HepG2 (cell line): ENCODE results near the gene ULBP1. TPM values are rescaled to one million over a fixed set of nuclear protein-coding genes. Genes with fewer than 3 reads are reported as not detected.

ENCODE experiments used
- ATAC-seq: fragments of 200-7000 bp; cut with Tn5 transposase; 3 replicates; pipeline ENCODE4 v1.9.1; 2020; ENCODE audit warnings: mild to moderate bottlenecking, moderate library complexity
- BruUV-seq: library from RNA; stranded (reverse); fragments of 400-500 nt; replicated peaks from 2 replicates; lab custom pipeline; 2021; lab: Mats Ljungman, UMichigan
- CTCF ChIA-PET: fragments of 300-600 bp; formaldehyde crosslinking; extraction: SDS; loops from one replicate; lab custom pipeline; 2021; ENCODE audit warnings: low total read pairs, inconsistent platforms, low intra/inter-chr PET ratio; lab: Yijun Ruan, JAX
- POLR2A ChIA-PET: fragments of 350-600 bp; sonication (Branson Sonifier 250); formaldehyde crosslinking; loops from one replicate; lab custom pipeline; 2020; ENCODE audit warnings: antibody characterized with exemption, inconsistent platforms; lab: Yijun Ruan, JAX
- DNase-seq: peaks from one replicate; pipeline ENCODE4 v3.0.0-alpha.2; 2015; ENCODE audit warnings: low spot score
- FAIRE-seq: peaks from 3 replicates; lab custom pipeline; 2011; peaks lifted over from hg19 to GRCh38; lab: Jason Lieb, UNC
- H2AFZ ChIP-seq: one replicate; pipeline ENCODE4 v1.6.1; 2011; ENCODE audit warnings: low read length, inconsistent platforms
- H3K27ac ChIP-seq: fragments of 300-600 bp; 3 replicates; pipeline ENCODE4 v1.8.0; 2011; ENCODE audit warnings: mixed run types, mild to moderate bottlenecking, mixed read lengths, low read length, inconsistent platforms; ENCODE audit not compliant: insufficient read depth; ENCODE audit errors: extremely low read length
- H3K27me3 ChIP-seq, 2 experiments: fragments of 200-600 bp in 1 of 2; 2 replicates in 1 of 2; 3 replicates in 1 of 2; pipeline versions ENCODE4 v1.6.0 to v1.8.0; 2011; ENCODE audit warnings: low read length in 2 of 2, mild to moderate bottlenecking in 2 of 2, moderate library complexity in 2 of 2, inconsistent platforms in 1 of 2; ENCODE audit not compliant: insufficient read depth in 2 of 2, control insufficient read depth in 1 of 2
- H3K36me3 ChIP-seq, 2 experiments: fragments of 200-600 bp in 1 of 2; replicated peaks in 1 of 2; 2 replicates in 1 of 2; 3 replicates in 1 of 2; pipeline versions ENCODE4 v1.5.1 to v1.8.0; 2011; ENCODE audit warnings: low read length in 2 of 2, inconsistent platforms in 1 of 2; ENCODE audit not compliant: insufficient read depth in 2 of 2, control insufficient read depth in 1 of 2
- H3K4me1 ChIP-seq: 2 replicates; pipeline ENCODE4 v1.5.1; 2012; ENCODE audit warnings: low read length, inconsistent platforms; ENCODE audit not compliant: insufficient read depth
- H3K4me2 ChIP-seq: 2 replicates; pipeline ENCODE4 v1.6.0; 2011; ENCODE audit warnings: low read depth, low read length, inconsistent platforms
- H3K4me3 ChIP-seq, 3 experiments: fragments of 200-600 bp in 1 of 3; sonication (generic), shearing (Covaris generic) in 1 of 3; replicated peaks in 1 of 3; 2 replicates each; pipeline ENCODE4 v1.5.1; 2011 to 2016; ENCODE audit warnings: low read length in 3 of 3, inconsistent platforms in 2 of 3, low read depth in 2 of 3, mild to moderate bottlenecking in 2 of 3, control low read depth in 1 of 3, mixed read lengths in 1 of 3; ENCODE audit not compliant: insufficient read depth in 1 of 3
- H3K79me2 ChIP-seq: one replicate; pipeline ENCODE4 v1.6.1; 2011; ENCODE audit warnings: low read length, inconsistent platforms; ENCODE audit not compliant: insufficient read depth
- H3K9ac ChIP-seq: 2 replicates; pipeline ENCODE4 v1.6.0; 2011; ENCODE audit warnings: mild to moderate bottlenecking, low read depth, low read length, inconsistent platforms; ENCODE audit not compliant: insufficient read depth
- H3K9me3 ChIP-seq: 2 replicates; pipeline ENCODE4 v1.5.1; 2012; ENCODE audit warnings: mild to moderate bottlenecking, low read length
- H4K20me1 ChIP-seq: 2 replicates; pipeline ENCODE4 v1.6.0; 2011; ENCODE audit warnings: inconsistent platforms, mild to moderate bottlenecking, low read length, moderate library complexity; ENCODE audit not compliant: insufficient read depth
- ARID2 ChIP-seq: sonication (generic); formaldehyde crosslinking; IDR thresholded peaks from 2 replicates; pipeline ENCODE4 v1.8.1; 2022; ENCODE audit warnings: mild to moderate bottlenecking, missing genetic modification reagents, borderline replicate concordance
- KLF11 ChIP-seq: IDR thresholded peaks from 2 replicates; pipeline ENCODE4 v1.6.1; 2016; ENCODE audit warnings: missing compliant biosample characterization
- MAZ ChIP-seq, 2 experiments: sonication (generic) in 1 of 2; formaldehyde crosslinking in 1 of 2; IDR thresholded peaks; 2 replicates each; pipeline versions ENCODE4 v1.5.0 to v1.6.1; 2012 to 2020; ENCODE audit warnings: low read depth in 2 of 2, mild to moderate bottlenecking in 2 of 2, borderline replicate concordance in 1 of 2, improper control_type of control experiment in 1 of 2, low read length in 1 of 2, missing genetic modification reagents in 1 of 2, moderate library complexity in 1 of 2
- NFATC3 ChIP-seq: sonication (generic); formaldehyde crosslinking; IDR thresholded peaks from 2 replicates; pipeline ENCODE4 v1.5.1; 2020; ENCODE audit warnings: mild to moderate bottlenecking, missing genetic modification reagents
- PPARG ChIP-seq: conservative IDR thresholded peaks from 2 replicates; pipeline ENCODE4 v1.6.1; 2016; ENCODE audit warnings: missing biosample characterization, missing genetic modification reagents
- SOX5 ChIP-seq: IDR thresholded peaks from 2 replicates; pipeline ENCODE4 v1.6.1; 2016; ENCODE audit warnings: borderline replicate concordance
- ZNF296 ChIP-seq: sonication (generic); formaldehyde crosslinking; conservative IDR thresholded peaks from 2 replicates; pipeline ENCODE4 v1.5.0; 2020; ENCODE audit warnings: mild to moderate bottlenecking, missing genetic modification reagents
- ZNF556 ChIP-seq: sonication (generic); formaldehyde crosslinking; IDR thresholded peaks from 2 replicates; pipeline ENCODE4 v1.4.0; 2020; ENCODE audit warnings: mild to moderate bottlenecking, missing genetic modification reagents, borderline replicate concordance
- ZNF570 ChIP-seq: sonication (generic); formaldehyde crosslinking; IDR thresholded peaks from 2 replicates; pipeline ENCODE4 v1.4.0; 2020; ENCODE audit warnings: mild to moderate bottlenecking, missing genetic modification reagents, borderline replicate concordance
- ZNF784 ChIP-seq: sonication (generic); formaldehyde crosslinking; IDR thresholded peaks from 2 replicates; pipeline ENCODE4 v1.5.1; 2020; ENCODE audit warnings: missing genetic modification reagents, mild to moderate bottlenecking, borderline replicate concordance
- ZSCAN30 ChIP-seq: sonication (generic); formaldehyde crosslinking; IDR thresholded peaks from 2 replicates; pipeline ENCODE4 v1.5.0; 2020; ENCODE audit warnings: mild to moderate bottlenecking, missing genetic modification reagents
- WGBS: methylation state at CpG from one replicate; pipeline ENCODE4 v1.1.6; 2017; ENCODE audit warnings: low lambda C conversion rate; 5-methylcytosine and 5-hydroxymethylcytosine counted together
- in situ Hi-C: cut with HindIII; loops from 2 replicates; pipeline ENCODE4 v1.10.0; 2017; ENCODE audit warnings: low pct_unique_long_range_greater_than_20kb; ENCODE audit not compliant: extremely low pct_ligation_motif_present
- intact Hi-C: fragments of 100-400 bp; cut with micrococcal nuclease; formaldehyde crosslinking; loops from one replicate; pipeline ENCODE4 v1.10.0; 2022; ENCODE audit not compliant: unreplicated experiment
- polyA plus RNA-seq, 8 experiments: library from polyadenylated mRNA; depleted of rRNA in 3 of 8; stranded (reverse) in 7 of 8; unstranded in 1 of 8; fragments of >200 nt; fragmentation: Illumina TruSeq in 4 of 8; extraction: Trizol in 4 of 8; gene quantifications; 2 replicates each; pipeline versions ENCODE4 v1.2.1 to v1.2.3, GENCODE V29; 2011 to 2016; ENCODE audit warnings: low read depth in 4 of 8, missing spikeins in 1 of 8, mixed read lengths in 1 of 8; ENCODE audit not compliant: insufficient read depth in 1 of 8
- total RNA-seq, 5 experiments: library from RNA; depleted of rRNA; stranded (reverse); fragments of >200 nt; fragmentation: Illumina TruSeq; extraction: Trizol; gene quantifications; 2 replicates each; pipeline ENCODE4 v1.2.3, GENCODE V29; 2016; ENCODE audit warnings: low read depth in 1 of 5
- TF ChIP-seq, protein P1 (sequence below): sonication (generic); formaldehyde crosslinking; IDR thresholded peaks from 2 replicates; pipeline ENCODE4 v1.4.0; 2020; ENCODE audit warnings: low read depth, mild to moderate bottlenecking, missing genetic modification reagents

The ULBP1 gene
- total and polyA plus RNA-seq, 2 of the 13 experiments (the other 11 are each of a cell fraction or from before 2014, with no cell fraction given) = 0.04 to 0.09 TPM

- no peaks in the 10 kb centered on the region for H3K4me1 ChIP-seq
- ChIA-PET POLR2A (no interaction called here), CTCF (interaction anchor here (1.3 to 1.6 kb wide), 2 partner anchors 76 to 82 kb away, joined by 3 to 7 read pairs; no protein-coding TSS in a partner anchor)
- ATAC-seq (no peak), DNase-seq (no peak), FAIRE-seq (no peak)
- peaks cover 3 to 51% of the 10 kb centered on the region in 2 experiments for H3K27me3 ChIP-seq
- H3K79me2 ChIP-seq = no peaks in the 10 kb centered on the region
- no peak overlapping the region for H2AFZ ChIP-seq
- H3K4me3 ChIP-seq = no peak overlapping the region
- H3K9me3 ChIP-seq = no peaks in the 10 kb centered on the region
- no peak overlapping the region for H3K9ac ChIP-seq
- TF ChIP-seq MAZ (IDR thresholded peaks at IDR 0.05; ENCODE audit: borderline replicate concordance, low read depth, low read length) (no peak), MAZ (CRISPR knock-in tag; IDR thresholded peaks at IDR 0.05; ENCODE audit: low read depth) (no peak), ZNF784 (no peak), KLF11 (CRISPR knock-in tag) (no peak), SOX5 (no peak), ZSCAN30 (CRISPR knock-in tag) (no peak), ZNF556 (CRISPR knock-in tag) (no peak), ARID2 (CRISPR knock-in tag) (no peak), NFATC3 (no peak), ZNF296 (CRISPR knock-in tag) (no peak), PPARG (CRISPR knock-in tag) (no peak), ZNF570 (CRISPR knock-in tag) (no peak)
- TF ChIP-seq, protein P1, sequence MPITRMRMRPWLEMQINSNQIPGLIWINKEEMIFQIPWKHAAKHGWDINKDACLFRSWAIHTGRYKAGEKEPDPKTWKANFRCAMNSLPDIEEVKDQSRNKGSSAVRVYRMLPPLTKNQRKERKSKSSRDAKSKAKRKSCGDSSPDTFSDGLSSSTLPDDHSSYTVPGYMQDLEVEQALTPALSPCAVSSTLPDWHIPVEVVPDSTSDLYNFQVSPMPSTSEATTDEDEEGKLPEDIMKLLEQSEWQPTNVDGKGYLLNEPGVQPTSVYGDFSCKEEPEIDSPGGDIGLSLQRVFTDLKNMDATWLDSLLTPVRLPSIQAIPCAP = no peak
- intact Hi-C loops = no loop called here
- in situ Hi-C loops = no loop called here
- BruUV-seq = no TSS peak
- H4K20me1 ChIP-seq = no peaks in the 10 kb centered on the region
- 36% methylated on average over 10 of the region's 10 CpGs for WGBS
- H3K36me3 ChIP-seq = no peaks in the 10 kb centered on the region
- H3K27ac ChIP-seq = no peak overlapping the region
- no peak overlapping the region for H3K4me2 ChIP-seq
Measured at GRCh38 chr6:149915970-149916865, 47.5 kb upstream of the ULBP1 start.
